GM21737 (cell line): ENCODE data around the gene DUSP8.
"Not testable (repeated sequence)": the region's sequence is repeated elsewhere in the genome, so short reads cannot be mapped to it uniquely, and the experiment has no call there.

Experiments
- ATAC-seq: cut with Tn5 transposase; IDR thresholded peaks from one replicate; pipeline ENCODE4 v1.9.1; 2021; ENCODE audit warnings: mild to moderate bottlenecking, moderate library complexity; ENCODE audit not compliant: unreplicated experiment

DUSP8 gene

DNA sequence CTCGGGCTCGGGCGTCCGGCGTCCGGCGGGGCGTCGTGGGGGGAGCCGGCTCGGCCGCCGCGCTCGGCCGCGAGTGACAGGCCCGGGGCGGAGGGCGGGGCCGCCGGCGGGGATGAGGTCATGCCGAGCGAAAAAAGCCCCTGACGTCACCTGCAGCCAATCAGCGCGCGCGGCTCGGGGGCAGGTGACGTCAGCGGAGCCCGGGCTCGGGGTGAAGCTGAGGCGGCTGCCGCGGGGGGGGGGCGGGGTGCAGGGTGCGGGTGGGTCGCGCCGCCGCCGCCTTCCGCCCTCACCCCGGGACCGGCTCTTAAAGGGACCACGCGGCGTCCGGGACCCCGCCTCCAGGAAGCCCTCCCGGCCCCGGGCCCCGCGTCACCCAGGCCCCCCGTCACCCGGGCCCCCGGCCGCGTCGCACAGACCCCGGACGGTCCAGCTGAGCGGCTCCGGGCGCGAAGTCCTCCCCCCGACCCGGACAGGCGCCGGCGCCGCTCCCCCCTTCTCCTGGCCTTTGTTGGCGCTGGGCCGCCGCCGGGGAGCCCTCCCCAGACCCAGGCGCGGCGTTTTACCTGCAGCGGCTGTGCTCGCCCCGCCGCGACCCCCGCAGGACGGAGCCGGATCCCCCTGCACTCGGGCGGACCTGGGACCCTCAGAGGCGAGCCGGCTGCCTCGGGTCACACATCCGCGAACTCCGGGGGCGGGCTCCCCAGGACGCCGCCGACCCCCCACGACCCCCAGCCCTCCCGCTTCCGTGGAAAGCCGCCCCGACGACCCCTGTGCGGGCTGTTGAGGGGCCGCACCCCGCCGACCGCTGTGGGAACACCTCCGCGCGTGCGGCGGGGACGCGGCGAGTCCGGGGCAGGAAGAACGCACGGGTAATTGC, at the start of gene DUSP8:
Gene DUSP8, minus strand, starts transcription at position 75 of the 880 bp plus-strand sequence. CDS start 6,445 bp downstream, outside the sequence.
- peak; percentile 52 for ATAC-seq

GRCh38 chr11:1619449-1619848, 47.4 kb upstream of the DUSP8 start:
- no peak for ATAC-seq

DNA sequence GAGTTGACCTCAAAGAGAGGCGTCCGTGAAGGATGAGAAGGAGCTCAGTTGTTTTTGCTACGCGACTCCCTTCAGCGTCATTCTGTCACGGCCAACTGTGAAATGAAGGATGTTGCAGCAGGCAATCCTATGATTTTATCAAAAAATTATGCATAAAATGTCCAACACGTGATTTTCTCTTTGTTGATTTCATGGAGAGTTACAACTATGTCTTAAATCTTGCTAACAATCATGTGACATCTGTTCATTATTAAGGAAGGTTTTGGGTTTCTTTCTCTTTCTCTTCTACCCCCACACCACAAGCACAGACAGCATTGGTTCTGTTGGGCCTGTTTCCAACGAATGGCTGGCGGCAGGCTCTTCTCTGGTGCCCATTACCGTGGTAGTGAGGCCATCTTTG, 46.2 kb upstream of the DUSP8 start:
- no peak for ATAC-seq

GRCh38 chr11:1608363-1608762, 36.3 kb upstream of the DUSP8 start, which contains the start of gene KRTAP5-3:
TSS of gene KRTAP5-3 (minus strand) at chr11:1608463. CDS start at chr11:1608385, 78 bp downstream.
- ATAC-seq, result no peak

GRCh38 chr11:1607901-1608300, 35.8 kb upstream of the DUSP8 start:
- ATAC-seq, result not testable (repeated sequence)

DNA sequence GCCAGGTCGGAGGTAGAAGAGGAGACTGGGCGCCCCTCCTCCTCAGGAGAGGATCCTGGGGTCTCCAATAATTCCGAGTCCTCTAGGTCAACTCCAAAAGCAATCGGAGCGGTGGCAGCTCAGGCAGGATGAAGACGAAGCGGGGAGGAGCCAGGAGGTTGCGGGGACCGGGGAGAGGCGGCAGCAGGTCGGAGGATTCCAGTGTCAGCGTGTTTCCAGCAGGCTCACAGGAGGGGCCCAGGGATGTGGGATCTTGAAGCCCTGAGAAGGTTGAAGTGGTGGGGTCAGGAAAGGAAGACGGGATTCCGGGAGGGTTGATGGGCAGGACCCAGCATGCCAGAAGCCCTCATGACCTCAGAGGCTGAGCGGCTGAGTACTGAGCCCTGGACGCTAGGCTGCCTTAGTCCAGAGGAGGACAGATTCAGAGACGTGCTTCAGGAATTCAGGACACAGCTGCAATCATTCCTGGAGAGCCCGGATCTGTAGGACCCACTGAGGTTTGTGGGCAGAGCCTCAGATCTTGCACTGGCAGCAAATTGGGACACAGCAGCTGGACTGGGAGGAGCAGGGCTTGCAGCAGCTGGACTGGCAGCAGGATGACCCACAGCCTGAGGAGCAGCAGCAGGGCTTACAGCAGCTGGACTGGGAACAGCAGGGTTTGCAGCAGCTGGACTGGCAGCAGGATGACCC, 35.2 kb upstream of the DUSP8 start:
- not testable (repeated sequence) for ATAC-seq

DNA sequence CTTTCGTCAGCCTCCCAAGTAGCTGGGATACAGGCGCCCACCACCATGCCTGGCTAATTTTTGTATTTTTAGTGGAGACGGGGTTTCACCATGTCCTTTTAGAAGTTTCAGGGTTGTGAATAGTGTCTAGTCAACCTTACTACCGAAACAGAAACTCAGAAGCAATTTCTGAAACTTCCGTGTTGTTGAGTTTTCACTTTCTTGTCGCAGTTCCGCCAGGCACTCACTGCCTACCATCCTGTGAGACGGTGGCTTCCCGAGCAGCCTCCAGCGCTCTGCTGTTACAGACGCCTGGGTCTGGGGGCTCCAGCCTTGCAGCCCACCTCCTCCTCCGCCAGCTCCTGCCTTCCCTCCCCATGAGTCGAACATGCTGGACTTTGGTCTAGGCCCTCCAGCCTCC, 33.9 kb upstream of the DUSP8 start:
- ATAC-seq, result peak; percentile 88

DNA sequence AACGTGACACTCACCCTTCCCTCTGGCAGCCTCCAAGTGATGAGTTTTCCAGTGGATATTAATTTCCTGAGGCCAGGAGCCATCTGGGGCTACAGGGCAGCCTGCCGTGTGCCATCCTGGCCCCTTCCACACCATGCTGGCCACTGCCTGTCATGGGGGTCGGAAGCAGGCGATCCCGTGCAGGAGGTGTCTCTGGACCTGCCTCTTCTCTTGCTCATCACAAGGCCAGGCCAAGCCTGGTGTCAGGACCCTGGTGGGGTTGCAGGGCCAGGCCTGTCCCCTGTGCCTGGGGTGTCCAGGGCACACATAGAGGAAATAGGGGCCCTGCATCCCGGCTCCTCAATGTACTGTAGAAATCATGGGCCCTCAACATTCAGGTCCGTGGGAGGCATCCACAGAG, 32.6 kb upstream of the DUSP8 start:
- no peak for ATAC-seq

- no peak for ATAC-seq
Measured at GRCh38 chr11:1604181-1604580, 32.1 kb upstream of the DUSP8 start.

- no peak for ATAC-seq
Measured at GRCh38 chr11:1603629-1604028, 31.6 kb upstream of the DUSP8 start.

DNA sequence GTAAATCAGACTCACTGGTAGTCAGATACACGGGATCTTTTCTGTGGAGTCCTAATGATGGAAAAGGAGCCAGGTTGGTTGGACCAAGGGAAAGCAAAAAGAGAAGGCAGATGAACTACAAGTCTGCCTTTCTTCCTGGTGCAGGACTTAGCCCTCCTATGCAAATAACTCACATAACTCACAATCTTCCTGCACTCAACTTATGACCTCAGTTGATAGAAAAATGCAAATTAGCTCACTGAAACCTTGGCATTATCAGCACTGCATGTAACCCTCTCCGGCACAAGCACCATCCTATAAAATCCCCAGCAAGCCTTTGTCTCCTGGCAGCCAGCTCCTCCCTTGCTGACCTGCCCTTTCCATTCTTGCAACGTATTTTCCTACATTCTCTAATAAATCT, 29.6 kb upstream of the DUSP8 start:
- not testable (repeated sequence) for ATAC-seq

DNA sequence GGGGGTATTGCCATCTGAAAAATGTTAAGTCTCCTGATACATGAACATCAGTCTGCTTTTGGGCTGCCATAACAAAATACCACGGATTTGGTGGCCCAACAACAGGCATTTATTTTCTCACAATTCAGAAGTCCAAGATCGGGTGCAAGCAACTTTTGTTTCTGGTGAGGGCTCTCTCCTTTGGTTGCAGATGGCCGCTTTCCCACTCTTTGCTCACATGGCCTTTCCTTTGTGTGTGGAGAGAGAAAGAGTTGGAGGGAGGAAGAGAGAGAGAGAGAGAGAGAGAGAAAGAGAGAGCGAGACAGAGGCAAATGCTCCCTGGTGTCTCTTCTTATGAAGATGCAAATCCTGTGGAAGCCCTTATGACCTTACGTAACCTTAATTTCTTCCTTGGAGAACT, 28.6 kb upstream of the DUSP8 start:
- ATAC-seq, result no peak

DNA sequence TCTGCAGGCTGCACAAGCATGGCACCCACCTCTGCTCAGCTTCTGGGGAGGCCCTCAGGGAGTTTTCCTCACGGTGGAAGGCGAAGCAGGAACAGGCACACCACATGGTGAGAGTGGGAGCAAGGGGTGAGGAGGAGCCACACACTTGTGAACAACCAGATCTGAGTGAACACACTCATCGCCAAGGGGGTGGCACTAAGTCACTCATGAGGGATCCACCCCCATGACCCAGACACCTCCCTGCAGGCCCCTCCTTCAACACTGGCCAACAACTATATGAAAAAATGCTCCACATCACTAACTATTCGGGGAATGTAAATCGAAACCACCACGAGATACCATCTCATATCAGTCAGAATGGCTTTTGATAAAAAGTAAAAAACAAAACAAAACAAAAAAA, 26.7 kb upstream of the DUSP8 start:
- ATAC-seq, result no peak

- not testable (repeated sequence) for ATAC-seq
Measured at GRCh38 chr11:1598406-1598805, 26.3 kb upstream of the DUSP8 start.

GRCh38 chr11:1597994-1598380, 25.9 kb upstream of the DUSP8 start, which contains the start of gene KRTAP5-2:
TSS of gene KRTAP5-2 (minus strand) at chr11:1598294. CDS start at chr11:1598250, 44 bp downstream.
- ATAC-seq, result no peak

DNA sequence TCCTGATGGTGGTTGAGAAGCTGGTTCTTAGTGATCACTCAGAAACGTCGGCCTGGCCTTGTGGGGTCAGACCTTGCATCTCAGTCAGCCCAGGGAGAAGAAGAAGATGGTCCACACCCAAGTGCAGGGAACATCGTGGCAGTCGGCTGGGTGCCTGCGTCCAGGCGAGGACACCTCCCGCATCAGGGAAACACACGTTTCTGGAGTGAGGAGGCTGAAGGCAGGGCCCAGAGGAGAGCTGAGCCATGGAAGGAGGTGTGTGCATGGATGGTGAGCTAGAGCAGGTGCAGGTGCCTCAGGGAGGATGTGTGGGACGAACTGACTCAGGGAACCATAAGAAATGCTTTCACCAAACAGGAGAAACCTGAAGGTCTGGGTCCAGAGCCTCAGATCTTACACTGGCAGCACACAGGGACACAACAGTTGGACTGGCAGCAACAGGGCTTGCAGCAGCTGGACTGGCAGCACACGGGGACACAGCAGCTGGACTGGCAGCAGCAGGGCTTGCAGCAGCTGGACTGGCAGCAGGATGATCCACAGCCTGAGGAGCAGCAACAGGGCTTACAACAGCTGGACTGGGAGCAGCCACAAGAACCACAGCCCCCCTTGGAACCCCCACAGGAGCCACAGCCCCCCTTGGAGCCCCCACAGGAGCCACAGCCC, 25.4 kb upstream of the DUSP8 start:
- no peak for ATAC-seq

GRCh38 chr11:1596576-1597121, 24.6 kb upstream of the DUSP8 start:
- ATAC-seq, result not testable (repeated sequence)

DNA sequence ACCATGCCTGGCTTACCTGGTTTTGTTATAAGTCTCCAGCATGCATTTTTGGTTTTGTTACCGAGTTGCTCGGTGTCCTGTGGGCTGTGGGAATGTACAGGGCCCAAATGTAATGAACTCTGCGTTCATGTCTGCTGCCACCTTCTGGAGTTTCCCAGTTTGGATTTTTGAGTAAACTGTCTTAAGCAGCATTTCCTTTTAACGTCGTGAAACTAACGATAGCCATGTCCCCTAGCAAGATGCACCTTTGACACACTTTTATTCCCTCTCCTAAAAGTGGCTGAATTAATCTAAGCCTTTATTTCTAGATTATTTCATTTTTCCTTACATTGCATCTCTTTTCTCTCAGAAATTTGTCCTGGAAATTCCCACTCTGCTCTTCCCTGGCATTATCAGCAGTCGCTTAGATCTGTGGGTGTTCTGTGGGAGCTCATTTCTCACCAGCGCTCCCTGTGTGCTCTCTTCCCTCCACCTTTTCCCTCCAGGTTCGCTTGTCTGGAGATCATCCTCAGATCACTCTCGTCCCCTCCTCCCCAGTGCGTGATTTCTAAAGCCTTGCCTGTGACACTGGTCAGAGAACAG, 24.0 kb upstream of the DUSP8 start:
- not testable (repeated sequence) for ATAC-seq

- no peak for ATAC-seq
Measured at GRCh38 chr11:1592628-1593027, 20.6 kb upstream of the DUSP8 start.

GRCh38 chr11:1589996-1590395, 17.9 kb upstream of the DUSP8 start:
- no peak for ATAC-seq
